Lower lobe of right lung (tissue), 2 donors: ENCODE data around the gene DGLUCY. TPM values are rescaled to one million over a fixed set of nuclear protein-coding genes. Genes with fewer than 3 reads are reported as not detected.

Experiments used
- ATAC-seq, 2 donors: fragments of 200-7000 bp; cut with Tn5 transposase; one replicate each; pipeline ENCODE4 v1.9.1; 2020 to 2022; ENCODE audit warnings: mild to moderate bottlenecking in 2 of 2, moderate library complexity in 2 of 2
- DNase-seq: peaks from one replicate; pipeline ENCODE4 v3.0.0-alpha.2; 2020
- H3K27ac ChIP-seq: fragments of 200-600 bp; one replicate; pipeline ENCODE4 v1.8.0; 2022
- H3K27me3 ChIP-seq: fragments of 200-600 bp; one replicate; pipeline ENCODE4 v1.8.0; 2022; ENCODE audit warnings: low read depth
- H3K36me3 ChIP-seq: fragments of 200-600 bp; one replicate; pipeline ENCODE4 v1.8.0; 2022; ENCODE audit warnings: mild to moderate bottlenecking
- H3K4me1 ChIP-seq: fragments of 200-600 bp; one replicate; pipeline ENCODE4 v1.8.0; 2022
- H3K4me3 ChIP-seq: fragments of 200-600 bp; one replicate; pipeline ENCODE4 v1.8.0; 2022; ENCODE audit warnings: mild to moderate bottlenecking
- H3K9me3 ChIP-seq: fragments of 200-600 bp; one replicate; pipeline ENCODE4 v1.8.0; 2022
- intact Hi-C: fragments of 100-400 bp; cut with DNase I; formaldehyde crosslinking; loops from one replicate; pipeline ENCODE4 v1.11.0; 2022
- total RNA-seq: library from RNA; stranded (reverse); fragmentation: NEBNext Ultra II Directional; extraction: Animal tissue kit (Norgen Biotek cat#: 25700); gene quantifications from one replicate; pipeline ENCODE4 v1.2.1, GENCODE V29; 2021
- TF ChIP-seq, protein P1 (sequence below): fragments of 200-600 bp; IDR thresholded peaks from one replicate; pipeline ENCODE4 v1.8.0; 2022; ENCODE audit warnings: antibody characterized with exemption, mild to moderate bottlenecking
- donor health status: DM: no; HTN: yes; CAD: no; lungs with severe emphysema.

Gene DGLUCY
- total RNA-seq, 1 donor from 2014 or later = 102 TPM

DNA sequence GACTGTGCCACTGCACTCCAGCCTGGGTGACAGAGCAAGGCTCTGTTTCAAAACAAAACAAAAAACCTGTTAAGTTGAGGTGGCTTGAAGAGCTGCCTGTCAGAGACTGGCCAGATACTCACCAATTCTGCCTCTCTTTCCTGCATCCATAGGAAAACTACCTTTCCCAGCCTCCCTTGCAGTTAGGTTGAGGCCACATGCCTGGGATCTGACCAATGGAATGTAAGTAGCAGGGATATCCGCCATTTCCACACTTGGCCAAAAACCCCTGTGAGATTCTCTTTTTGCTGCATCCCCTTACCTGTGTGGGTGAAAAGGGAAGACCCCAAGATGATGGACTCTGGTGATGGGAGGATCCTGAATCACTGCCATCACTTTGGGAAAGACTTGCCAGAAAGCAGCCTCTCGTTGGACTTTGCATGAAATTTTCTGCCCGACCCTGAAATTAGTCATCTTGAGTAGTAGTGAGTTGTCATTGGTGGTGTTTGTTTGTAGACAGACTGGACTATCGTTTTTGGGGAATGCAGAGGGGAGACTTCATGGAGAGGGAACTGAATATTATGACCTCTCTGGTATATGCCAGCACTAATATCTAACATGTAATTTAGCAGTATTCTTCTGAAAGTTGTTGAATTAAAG lies 116.6 kb downstream of the DGLUCY start:
- Histone ChIP-seq H3K27me3 (no peaks in the 10 kb centered on the region), H3K4me1 (peaks cover 49% of the 10 kb centered on the region), H3K9me3 (no peaks in the 10 kb centered on the region), H3K27ac (peak overlapping the region; percentile 24), H3K36me3 (peaks cover 11% of the 10 kb centered on the region), H3K4me3 (no peak overlapping the region)
- TF ChIP-seq, protein P1, sequence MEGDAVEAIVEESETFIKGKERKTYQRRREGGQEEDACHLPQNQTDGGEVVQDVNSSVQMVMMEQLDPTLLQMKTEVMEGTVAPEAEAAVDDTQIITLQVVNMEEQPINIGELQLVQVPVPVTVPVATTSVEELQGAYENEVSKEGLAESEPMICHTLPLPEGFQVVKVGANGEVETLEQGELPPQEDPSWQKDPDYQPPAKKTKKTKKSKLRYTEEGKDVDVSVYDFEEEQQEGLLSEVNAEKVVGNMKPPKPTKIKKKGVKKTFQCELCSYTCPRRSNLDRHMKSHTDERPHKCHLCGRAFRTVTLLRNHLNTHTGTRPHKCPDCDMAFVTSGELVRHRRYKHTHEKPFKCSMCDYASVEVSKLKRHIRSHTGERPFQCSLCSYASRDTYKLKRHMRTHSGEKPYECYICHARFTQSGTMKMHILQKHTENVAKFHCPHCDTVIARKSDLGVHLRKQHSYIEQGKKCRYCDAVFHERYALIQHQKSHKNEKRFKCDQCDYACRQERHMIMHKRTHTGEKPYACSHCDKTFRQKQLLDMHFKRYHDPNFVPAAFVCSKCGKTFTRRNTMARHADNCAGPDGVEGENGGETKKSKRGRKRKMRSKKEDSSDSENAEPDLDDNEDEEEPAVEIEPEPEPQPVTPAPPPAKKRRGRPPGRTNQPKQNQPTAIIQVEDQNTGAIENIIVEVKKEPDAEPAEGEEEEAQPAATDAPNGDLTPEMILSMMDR = no peak
- ATAC-seq (no peak), DNase-seq (no peak)
- intact Hi-C loops = no loop called here

DNA sequence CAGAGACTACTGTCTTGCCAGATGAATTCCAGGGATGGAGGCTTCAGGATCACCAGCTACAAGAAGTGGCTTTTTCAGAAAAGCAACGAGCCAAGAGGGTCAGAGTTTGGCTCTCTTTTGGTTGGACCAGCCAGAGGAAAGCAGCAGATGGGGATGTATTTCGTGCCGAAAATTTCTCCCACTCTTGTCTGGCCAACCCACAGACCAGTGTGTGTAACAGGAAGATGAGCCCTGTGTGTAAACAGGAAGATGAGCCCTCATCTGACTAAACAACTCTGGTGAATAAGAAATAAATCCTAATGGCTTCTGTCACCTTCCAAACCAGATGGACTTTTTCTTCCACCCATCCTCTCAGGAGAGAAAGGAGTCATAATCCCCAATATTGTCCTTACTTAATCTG lies 117.6 kb downstream of the DGLUCY start:
- TF ChIP-seq, protein P1 = no peak
- ATAC-seq = no peak
- Histone ChIP-seq H3K9me3 (no peaks in the 10 kb centered on the region), H3K27ac (peak overlapping the region; percentile 49), H3K4me1 (peaks cover 49% of the 10 kb centered on the region), H3K4me3 (no peak overlapping the region), H3K27me3 (no peaks in the 10 kb centered on the region), H3K36me3 (peaks cover 10% of the 10 kb centered on the region)
- intact Hi-C loops = no loop called here
- no peak for DNase-seq

DNA sequence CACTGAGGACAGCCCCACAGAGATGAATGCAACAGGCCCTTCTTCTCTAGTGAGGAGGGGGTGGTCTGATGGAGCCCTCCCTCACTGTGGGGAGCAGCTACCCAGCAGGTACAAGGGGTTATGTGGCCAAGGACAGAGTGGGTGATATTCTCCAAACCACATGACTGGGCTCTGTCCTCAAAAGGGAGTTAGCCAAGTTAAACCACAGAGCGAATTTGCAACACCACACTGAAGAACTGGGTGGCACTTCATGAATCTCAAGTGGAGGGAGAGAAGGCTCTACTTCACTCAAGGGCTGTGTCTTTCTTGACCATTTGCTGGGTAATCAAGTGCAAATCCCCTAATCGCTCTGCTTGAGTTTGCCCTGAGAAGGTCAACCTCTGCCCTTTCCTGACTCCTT lies 118.2 kb downstream of the DGLUCY start:
- no peak for DNase-seq
- peak overlapping the region; percentile 49 for H3K27ac ChIP-seq
- peak; percentile 68 to 73 for ATAC-seq

DNA sequence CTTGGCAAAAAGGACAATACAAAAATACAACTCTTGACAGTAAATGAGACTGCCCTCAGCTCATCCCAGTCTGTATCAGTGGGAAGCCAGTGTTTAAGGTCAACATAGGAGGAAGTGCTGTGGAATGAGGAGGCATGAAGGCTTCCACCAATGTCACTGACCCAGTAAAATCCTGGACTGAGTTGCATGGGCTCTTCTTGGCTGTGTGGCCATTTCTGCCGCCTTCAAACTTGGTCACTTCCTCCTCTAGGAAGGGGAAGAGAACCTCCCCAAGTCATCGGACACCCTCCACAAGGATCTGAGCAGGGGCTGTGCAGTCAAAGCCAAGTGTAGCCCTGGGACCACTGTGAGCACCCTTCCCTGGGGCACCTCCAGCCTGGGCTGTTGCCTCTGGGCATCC lies 118.7 kb downstream of the DGLUCY start:
- Histone ChIP-seq H3K36me3 (peaks cover 10% of the 10 kb centered on the region), H3K4me3 (no peak overlapping the region), H3K4me1 (peaks cover 48% of the 10 kb centered on the region), H3K9me3 (no peaks in the 10 kb centered on the region), H3K27me3 (no peaks in the 10 kb centered on the region), H3K27ac (peak overlapping the region; percentile 49)
- DNase-seq (no peak), ATAC-seq (peak; percentile 9 to 24)
- intact Hi-C loops = no loop called here
- TF ChIP-seq, protein P1 = no peak

More for the DNA sequence above, 118.2 kb downstream of the DGLUCY start:
- no peaks in the 10 kb centered on the region for H3K27me3 ChIP-seq
- peaks cover 10% of the 10 kb centered on the region for H3K36me3 ChIP-seq
- TF ChIP-seq, protein P1 = no peak
- no peaks in the 10 kb centered on the region for H3K9me3 ChIP-seq
- H3K4me1 ChIP-seq = peaks cover 49% of the 10 kb centered on the region
- H3K4me3 ChIP-seq = no peak overlapping the region
- intact Hi-C loops = no loop called here

DNA sequence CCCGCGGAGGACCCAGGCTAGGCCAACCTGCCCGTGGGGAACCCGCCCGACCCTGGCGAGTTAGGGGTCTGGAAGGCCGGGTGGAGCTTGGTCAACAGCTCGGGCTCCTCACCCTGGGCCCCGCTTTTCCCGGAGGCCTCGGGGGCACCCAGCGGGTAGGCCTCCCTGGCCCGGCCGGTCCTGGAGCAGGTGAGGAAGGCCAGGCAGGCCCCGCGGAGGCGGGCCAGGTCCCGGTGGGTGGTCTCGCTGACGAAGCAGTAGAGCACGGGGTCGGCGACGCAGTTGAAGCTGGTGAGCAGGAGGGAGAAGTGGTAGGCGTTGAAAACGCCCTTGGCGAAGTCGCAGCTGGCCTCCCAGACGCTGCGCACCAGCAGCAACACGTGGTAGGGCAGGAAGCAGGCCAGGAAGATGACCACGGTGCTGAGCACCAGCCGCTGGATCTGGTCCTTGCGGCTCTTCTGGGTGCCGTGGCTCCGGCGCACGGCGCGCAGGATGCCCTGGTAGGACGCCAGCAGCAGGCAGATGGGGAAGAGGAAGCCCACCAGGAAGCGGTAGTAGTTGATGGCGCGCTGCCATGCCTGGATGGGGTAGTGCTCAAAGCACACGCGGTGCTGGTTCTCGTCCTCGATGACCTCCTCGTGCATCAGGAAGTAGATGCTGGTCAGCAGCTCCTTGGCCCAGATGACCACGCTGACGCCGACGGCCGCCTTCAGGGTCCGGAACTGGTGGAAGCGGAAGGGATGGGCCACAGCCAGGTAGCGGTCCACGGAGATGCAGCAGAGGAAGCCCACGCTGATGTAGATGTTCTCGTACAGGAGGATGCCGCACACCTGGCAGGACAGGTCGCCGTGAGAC lies 120.3 kb downstream of the DGLUCY start:
- intact Hi-C loops = no loop called here
- DNase-seq = peak; percentile 56

More for the DNA sequence above, 120.3 kb downstream of the DGLUCY start:
- H3K27ac ChIP-seq = no peak overlapping the region
- no peaks in the 10 kb centered on the region for H3K27me3 ChIP-seq
- peaks cover 42% of the 10 kb centered on the region for H3K4me1 ChIP-seq
- H3K36me3 ChIP-seq = no peaks in the 10 kb centered on the region
- no peak for ATAC-seq
- TF ChIP-seq, protein P1 = no peak
- H3K9me3 ChIP-seq = no peaks in the 10 kb centered on the region
- H3K4me3 ChIP-seq = no peak overlapping the region
